ENCODE data around the gene EPHB3. TPM values are rescaled to one million over a fixed set of nuclear protein-coding genes. Genes with fewer than 3 reads are reported as not detected.

EPHB3 gene
- total and polyA plus RNA-seq, 2 donors, result 5.1 to 28.0 TPM

DNA sequence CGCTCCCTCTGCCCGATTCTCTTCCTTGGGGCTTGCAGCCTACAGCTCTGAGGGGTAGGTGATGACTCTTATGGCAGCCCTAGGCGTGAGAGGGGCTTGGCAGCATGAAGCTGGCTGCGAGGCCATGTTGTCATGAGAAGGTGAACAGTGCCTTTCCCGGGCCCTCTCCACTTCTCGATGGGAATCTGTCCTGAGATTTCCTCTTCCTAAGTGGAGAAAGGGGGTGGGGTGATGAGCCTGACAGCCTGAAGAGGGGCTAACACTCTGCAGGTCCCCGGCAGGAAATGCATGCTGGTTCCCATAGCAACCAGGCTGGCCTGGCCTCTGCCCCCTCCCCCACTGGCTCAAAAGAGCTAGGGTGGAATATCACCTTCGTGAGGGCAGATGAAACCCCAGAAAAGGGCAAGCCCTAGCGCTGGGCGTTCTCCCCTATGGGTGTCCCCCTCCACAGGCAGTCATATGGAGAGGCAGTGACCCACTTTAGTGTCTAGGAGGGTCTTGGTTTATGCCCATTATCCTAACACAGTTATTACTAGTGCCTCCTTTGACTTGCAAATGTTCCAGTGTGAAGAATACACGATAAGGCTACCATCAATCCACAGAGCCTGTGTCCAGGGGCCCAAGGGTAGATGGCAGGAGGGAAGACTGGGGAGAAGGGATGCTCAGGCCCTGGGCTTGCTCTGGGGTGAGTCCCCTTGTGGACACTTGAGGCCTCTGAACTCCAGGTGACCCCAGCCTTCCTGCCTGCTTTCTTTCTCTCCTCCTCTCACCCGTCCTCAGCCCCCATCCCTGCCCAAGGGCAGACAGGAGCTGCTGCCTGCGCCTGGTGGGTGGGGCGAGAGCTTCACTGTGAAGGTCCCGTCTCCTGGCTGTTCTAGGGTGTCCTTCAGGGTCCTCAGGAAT, 13.2 kb downstream of the EPHB3 start:
- H3K27ac ChIP-seq (ENCODE audit: low read depth), result no peak overlapping the region
- H3K4me1 ChIP-seq (ENCODE audit: insufficient read depth), result no peaks in the 10 kb centered on the region
- H3K36me3 ChIP-seq (ENCODE audit: insufficient read depth), result peaks cover 3% of the 10 kb centered on the region
- 70% methylated on average over 15 of the region's 15 CpGs for WGBS
- DNase-seq (ENCODE audit: extremely low spot score), result no peak
- H3K4me3 ChIP-seq (ENCODE audit: low read depth, low read length), result no peak overlapping the region

DNA sequence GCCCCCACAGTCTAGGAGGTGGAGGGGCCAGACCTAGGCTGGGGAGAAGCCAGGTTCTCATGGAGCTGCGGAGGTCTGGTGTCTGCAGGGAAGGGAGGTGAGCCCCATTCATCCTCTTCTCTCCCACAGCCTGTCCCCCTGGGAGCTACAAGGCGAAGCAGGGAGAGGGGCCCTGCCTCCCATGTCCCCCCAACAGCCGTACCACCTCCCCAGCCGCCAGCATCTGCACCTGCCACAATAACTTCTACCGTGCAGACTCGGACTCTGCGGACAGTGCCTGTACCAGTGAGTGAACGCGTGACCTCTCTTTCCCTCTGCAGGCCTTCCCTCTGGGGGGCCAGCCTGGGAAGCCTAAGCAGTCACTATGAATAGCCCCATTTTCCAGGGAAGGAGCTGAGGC, 14.1 kb downstream of the EPHB3 start:
- Histone ChIP-seq H3K4me3 (ENCODE audit: low read depth, low read length) (no peak overlapping the region), H3K27ac (ENCODE audit: low read depth) (no peak overlapping the region), H3K4me1 (ENCODE audit: insufficient read depth) (no peaks in the 10 kb centered on the region), H3K36me3 (ENCODE audit: insufficient read depth) (peaks cover 3% of the 10 kb centered on the region)
- 89% methylated on average over 9 of the region's 9 CpGs for WGBS
- DNase-seq (ENCODE audit: extremely low spot score), result no peak

DNA sequence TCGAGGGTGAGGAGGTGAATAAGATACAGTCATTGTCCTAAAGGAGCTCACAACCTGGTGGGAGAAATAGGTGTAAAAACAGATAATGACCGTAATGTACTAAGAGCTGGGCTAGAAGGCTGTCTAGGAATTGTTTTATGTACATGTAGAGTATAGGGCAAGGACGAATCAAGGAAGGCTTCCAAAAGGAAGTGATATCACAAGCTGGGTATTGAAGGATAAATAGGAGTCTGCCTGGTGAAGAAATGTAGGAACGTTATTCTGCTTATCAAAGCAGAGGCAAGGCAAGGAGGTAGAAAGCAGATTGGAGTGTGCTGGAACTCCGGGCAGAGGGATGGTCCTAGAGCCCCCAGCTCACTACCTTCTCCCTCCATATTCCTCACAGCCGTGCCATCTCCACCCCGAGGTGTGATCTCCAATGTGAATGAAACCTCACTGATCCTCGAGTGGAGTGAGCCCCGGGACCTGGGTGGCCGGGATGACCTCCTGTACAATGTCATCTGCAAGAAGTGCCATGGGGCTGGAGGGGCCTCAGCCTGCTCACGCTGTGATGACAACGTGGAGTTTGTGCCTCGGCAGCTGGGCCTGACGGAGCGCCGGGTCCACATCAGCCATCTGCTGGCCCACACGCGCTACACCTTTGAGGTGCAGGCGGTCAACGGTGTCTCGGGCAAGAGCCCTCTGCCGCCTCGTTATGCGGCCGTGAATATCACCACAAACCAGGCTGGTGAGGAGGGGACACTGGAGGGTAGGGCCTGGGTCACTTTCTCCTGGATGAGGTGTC, 15.1 kb downstream of the EPHB3 start:
- no peak overlapping the region for H3K27ac ChIP-seq (ENCODE audit: low read depth)
- H3K4me3 ChIP-seq (ENCODE audit: low read depth, low read length), result no peak overlapping the region
- H3K36me3 ChIP-seq (ENCODE audit: insufficient read depth), result peaks cover 3% of the 10 kb centered on the region
- H3K4me1 ChIP-seq (ENCODE audit: insufficient read depth), result no peaks in the 10 kb centered on the region
- WGBS, result 89% methylated on average over 25 of the region's 25 CpGs
- no peak for DNase-seq (ENCODE audit: extremely low spot score)

DNA sequence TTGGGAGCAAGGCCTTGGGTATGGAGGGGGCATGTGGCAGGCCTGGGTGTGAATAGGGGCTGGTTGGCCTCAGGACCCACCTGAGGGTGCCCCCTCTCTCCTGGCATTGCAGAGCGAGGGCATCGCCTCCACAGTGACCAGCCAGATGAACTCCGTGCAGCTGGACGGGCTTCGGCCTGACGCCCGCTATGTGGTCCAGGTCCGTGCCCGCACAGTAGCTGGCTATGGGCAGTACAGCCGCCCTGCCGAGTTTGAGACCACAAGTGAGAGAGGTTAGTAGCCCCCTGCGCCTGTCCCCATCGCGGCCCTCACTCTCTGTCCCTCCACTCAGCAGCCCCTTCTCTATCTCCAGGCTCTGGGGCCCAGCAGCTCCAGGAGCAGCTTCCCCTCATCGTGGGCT, 16.0 kb downstream of the EPHB3 start:
- Histone ChIP-seq H3K4me1 (ENCODE audit: insufficient read depth) (no peaks in the 10 kb centered on the region), H3K27ac (ENCODE audit: low read depth) (no peak overlapping the region), H3K4me3 (ENCODE audit: low read depth, low read length) (no peak overlapping the region), H3K36me3 (ENCODE audit: insufficient read depth) (peaks cover 3% of the 10 kb centered on the region)
- 93% methylated on average over 15 of the region's 15 CpGs for WGBS
- no peak for DNase-seq (ENCODE audit: extremely low spot score)

DNA sequence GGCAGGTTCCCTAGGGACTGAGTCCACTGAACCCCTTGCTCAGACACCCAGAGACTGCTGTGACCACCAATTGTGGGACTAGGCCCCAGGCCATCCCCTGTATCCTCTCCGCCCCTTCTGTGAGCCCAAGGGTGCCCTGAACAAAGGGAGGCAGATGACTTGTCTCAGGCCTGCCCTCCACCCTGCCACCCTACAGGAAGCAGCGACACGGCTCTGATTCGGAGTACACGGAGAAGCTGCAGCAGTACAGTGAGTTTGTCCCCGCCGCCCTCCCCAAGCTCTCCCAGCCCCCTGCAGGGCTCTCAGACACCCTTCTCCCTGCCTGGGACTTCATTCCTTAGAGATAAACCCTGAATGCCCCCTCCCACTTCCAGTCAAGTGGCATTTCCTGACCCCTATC, 16.6 kb downstream of the EPHB3 start:
- Histone ChIP-seq H3K4me3 (ENCODE audit: low read depth, low read length) (no peak overlapping the region), H3K4me1 (ENCODE audit: insufficient read depth) (no peaks in the 10 kb centered on the region), H3K36me3 (ENCODE audit: insufficient read depth) (peaks cover 3% of the 10 kb centered on the region), H3K27ac (ENCODE audit: low read depth) (no peak overlapping the region)
- WGBS, result 81% methylated on average over 7 of the region's 7 CpGs
- no peak for DNase-seq (ENCODE audit: extremely low spot score)

DNA sequence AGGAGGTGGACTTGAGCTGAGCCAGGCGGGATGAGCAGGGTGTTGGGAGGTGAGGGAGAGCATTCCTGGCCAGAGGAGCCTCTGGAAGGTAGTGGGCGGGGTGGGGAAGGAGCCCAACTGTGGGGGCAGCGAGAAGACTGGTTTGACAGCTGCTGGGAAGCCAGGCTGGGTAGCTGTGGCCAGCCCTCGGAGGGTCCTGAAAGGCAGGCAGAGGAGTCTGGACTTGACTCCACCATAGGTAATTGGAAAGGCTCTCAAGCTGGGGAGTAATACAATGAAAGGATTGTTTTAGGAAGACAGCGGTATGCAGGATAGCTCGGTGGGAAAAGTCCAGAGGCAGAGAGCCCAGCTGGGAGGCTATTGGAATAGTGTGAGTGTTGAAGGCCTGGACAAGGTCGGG, 17.2 kb downstream of the EPHB3 start:
- 80% methylated on average over 7 of the region's 7 CpGs for WGBS
- H3K4me1 ChIP-seq (ENCODE audit: insufficient read depth), result no peaks in the 10 kb centered on the region
- peaks cover 3% of the 10 kb centered on the region for H3K36me3 ChIP-seq (ENCODE audit: insufficient read depth)
- DNase-seq (ENCODE audit: extremely low spot score), result no peak
- no peak overlapping the region for H3K27ac ChIP-seq (ENCODE audit: low read depth)
- H3K4me3 ChIP-seq (ENCODE audit: low read depth, low read length), result no peak overlapping the region

DNA sequence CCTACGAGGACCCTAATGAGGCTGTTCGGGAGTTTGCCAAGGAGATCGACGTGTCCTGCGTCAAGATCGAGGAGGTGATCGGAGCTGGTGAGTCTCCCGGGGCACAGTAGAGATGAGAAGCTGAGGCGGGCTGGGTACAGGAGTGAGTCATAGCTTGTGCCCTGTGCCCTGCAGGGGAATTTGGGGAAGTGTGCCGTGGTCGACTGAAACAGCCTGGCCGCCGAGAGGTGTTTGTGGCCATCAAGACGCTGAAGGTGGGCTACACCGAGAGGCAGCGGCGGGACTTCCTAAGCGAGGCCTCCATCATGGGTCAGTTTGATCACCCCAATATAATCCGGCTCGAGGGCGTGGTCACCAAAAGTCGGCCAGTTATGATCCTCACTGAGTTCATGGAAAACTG, 17.9 kb downstream of the EPHB3 start:
- no peak overlapping the region for H3K4me3 ChIP-seq (ENCODE audit: low read depth, low read length)
- H3K4me1 ChIP-seq (ENCODE audit: insufficient read depth), result no peaks in the 10 kb centered on the region
- H3K36me3 ChIP-seq (ENCODE audit: insufficient read depth), result peaks cover 3% of the 10 kb centered on the region
- 82% methylated on average over 22 of the region's 22 CpGs for WGBS
- no peak overlapping the region for H3K27ac ChIP-seq (ENCODE audit: low read depth)
- DNase-seq (ENCODE audit: extremely low spot score), result no peak

DNA sequence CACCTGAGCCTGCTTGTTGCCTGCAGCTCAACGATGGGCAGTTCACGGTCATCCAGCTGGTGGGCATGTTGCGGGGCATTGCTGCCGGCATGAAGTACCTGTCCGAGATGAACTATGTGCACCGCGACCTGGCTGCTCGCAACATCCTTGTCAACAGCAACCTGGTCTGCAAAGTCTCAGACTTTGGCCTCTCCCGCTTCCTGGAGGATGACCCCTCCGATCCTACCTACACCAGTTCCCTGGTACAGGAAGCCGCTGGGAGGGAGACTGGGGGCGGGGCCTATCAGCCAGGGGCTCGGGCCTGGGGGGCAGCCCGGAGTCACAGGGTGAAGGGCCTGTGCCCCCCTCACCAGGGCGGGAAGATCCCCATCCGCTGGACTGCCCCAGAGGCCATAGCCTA, 18.8 kb downstream of the EPHB3 start:
- peaks cover 3% of the 10 kb centered on the region for H3K36me3 ChIP-seq (ENCODE audit: insufficient read depth)
- H3K4me1 ChIP-seq (ENCODE audit: insufficient read depth), result no peaks in the 10 kb centered on the region
- no peak for DNase-seq (ENCODE audit: extremely low spot score)
- no peak overlapping the region for H3K27ac ChIP-seq (ENCODE audit: low read depth)
- no peak overlapping the region for H3K4me3 ChIP-seq (ENCODE audit: low read depth, low read length)
- WGBS, result 91% methylated on average over 16 of the region's 16 CpGs

DNA sequence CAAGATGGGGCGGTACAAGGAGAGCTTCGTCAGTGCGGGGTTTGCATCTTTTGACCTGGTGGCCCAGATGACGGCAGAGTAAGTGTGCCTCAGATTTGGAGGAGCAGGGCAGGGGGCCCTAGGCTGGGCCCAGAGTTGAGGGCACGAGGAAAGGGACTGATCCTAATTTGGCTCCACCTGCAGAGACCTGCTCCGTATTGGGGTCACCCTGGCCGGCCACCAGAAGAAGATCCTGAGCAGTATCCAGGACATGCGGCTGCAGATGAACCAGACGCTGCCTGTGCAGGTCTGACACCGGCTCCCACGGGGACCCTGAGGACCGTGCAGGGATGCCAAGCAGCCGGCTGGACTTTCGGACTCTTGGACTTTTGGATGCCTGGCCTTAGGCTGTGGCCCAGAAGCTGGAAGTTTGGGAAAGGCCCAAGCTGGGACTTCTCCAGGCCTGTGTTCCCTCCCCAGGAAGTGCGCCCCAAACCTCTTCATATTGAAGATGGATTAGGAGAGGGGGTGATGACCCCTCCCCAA, 19.8 kb downstream of the EPHB3 start:
- Histone ChIP-seq H3K36me3 (ENCODE audit: insufficient read depth) (no peaks in the 10 kb centered on the region), H3K27ac (ENCODE audit: low read depth) (no peak overlapping the region), H3K4me1 (ENCODE audit: insufficient read depth) (no peaks in the 10 kb centered on the region), H3K4me3 (ENCODE audit: low read depth, low read length) (no peak overlapping the region)
- WGBS, result 75% methylated on average over 15 of the region's 15 CpGs
- no peak for DNase-seq (ENCODE audit: extremely low spot score)

DNA sequence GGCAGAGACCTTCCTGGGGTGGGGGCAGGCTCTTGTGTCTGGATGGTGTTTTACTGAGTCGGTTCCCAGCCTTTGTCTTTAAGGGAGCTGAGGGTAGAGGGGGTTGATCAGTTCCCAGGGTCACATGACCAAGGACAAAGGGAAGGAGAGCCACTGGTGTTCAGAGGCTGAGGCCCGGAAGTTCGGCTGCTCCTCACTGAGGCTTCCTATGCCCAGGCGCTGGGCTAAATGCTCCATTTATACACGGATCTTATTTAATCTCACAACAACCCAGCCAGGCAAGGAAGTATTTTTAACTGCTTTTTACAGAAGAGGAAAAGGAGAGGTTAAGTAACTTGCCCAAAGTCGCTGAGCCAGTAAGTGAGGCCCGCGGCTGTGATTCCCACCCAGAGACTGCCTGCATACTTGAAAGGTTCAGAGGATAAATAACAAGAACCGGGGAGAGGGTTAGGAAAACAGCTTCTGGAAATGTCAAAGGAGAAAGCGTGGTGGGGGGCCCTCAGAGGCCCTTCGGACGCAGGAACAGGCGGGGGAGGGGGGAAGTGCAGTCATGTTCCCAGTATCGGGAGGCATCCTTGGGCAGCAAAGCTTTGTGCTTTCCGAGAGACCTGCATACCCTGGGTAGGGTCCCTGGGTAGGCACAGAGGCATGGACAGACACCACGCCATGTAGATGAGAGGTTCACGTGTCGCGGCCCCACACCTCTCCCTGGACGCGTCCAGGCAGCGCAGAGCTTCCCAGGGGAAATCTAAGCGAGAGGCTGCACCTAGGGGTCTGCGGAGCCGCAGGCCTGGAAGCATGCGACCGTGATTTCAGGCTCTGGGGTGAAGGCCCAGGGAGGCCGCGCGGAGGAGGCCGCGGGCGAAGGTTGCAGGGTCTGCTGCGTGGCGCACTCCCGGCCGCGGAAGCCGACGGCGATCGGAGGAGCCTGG, 21.3 kb downstream of the EPHB3 start:
- WGBS, result 19% methylated on average over 42 of the region's 42 CpGs
- H3K36me3 ChIP-seq (ENCODE audit: insufficient read depth), result no peaks in the 10 kb centered on the region
- H3K4me3 ChIP-seq (ENCODE audit: low read depth, low read length), result peak overlapping the region; percentile 46
- DNase-seq (ENCODE audit: extremely low spot score), result no peak
- no peaks in the 10 kb centered on the region for H3K4me1 ChIP-seq (ENCODE audit: insufficient read depth)
- H3K27ac ChIP-seq (ENCODE audit: low read depth), result no peak overlapping the region

DNA sequence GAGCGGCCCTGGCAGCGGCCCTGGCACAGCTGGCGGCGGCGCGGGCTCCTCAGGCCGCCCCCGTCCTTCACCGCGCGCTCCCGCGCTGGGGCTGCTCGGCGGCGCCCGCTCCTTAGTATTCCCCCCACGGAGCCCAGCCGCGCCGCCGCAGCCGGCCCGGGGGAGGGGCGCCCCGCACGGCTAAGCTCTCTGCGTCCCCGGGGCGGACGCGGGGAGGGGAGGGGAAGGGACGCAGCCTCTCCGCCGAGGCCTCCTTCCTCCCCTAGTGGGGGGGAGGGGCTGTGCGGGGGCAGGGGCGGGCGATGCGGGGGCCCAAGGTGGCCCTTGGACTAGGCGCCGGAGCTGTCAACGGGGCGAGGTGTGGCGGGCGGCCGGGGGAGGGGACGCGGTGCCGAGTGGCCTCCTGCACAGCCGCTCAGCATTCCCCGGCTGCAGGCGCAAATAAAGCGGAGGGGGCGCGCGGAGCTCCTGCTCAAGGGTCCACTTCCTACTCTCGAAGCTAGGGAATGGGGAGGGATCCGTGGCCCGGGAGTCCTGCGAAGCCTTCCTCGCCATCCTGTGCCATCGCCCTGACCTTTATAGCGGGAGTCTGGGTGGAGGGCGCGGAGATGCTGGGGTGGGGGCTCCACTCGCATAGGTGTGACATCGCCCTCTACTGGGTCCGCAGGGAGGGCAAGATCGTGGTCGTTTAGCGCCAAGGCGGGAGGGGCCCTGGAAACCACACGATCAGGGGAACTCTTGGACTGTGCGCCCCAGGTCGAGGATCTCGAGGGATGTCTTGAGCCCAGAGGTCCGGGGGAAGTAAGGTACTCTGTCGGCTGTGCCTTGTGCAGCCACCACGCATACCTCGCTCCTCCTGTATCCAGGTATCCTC, 22.2 kb downstream of the EPHB3 start:
- Histone ChIP-seq H3K4me3 (ENCODE audit: low read depth, low read length) (peak overlapping the region; percentile 46), H3K4me1 (ENCODE audit: insufficient read depth) (no peaks in the 10 kb centered on the region), H3K27ac (ENCODE audit: low read depth) (no peak overlapping the region), H3K36me3 (ENCODE audit: insufficient read depth) (no peaks in the 10 kb centered on the region)
- no peak for DNase-seq (ENCODE audit: extremely low spot score)
- 9% methylated on average over 80 of the region's 80 CpGs for WGBS

DNA sequence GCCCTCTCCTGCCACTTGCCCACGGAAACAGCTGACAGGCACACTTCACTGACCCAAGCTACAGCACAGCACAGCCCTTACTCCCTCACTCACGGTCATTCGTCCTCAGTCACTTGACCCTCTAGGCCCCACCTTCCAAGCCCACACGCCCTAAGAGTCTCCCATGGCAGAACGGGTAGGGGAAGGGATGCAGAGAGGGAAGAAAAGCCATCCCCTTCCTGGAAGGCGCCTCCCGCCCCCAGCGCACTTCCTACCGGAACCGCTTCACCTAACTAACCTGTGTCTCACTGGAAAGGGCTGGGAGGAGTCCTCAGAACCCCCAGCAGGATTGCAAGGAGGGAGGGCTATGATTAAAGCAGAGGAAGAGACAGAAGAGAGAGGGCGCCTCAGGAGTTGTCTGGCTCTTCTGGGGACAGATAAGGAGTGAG, 22.9 kb downstream of the EPHB3 start:
- Histone ChIP-seq H3K4me1 (ENCODE audit: insufficient read depth) (no peaks in the 10 kb centered on the region), H3K4me3 (ENCODE audit: low read depth, low read length) (no peak overlapping the region), H3K27ac (ENCODE audit: low read depth) (no peak overlapping the region), H3K36me3 (ENCODE audit: insufficient read depth) (no peaks in the 10 kb centered on the region)
- WGBS, result 72% methylated on average over 11 of the region's 11 CpGs
- no peak for DNase-seq (ENCODE audit: extremely low spot score)
